SK-N-SH (cell line): ENCODE data around the gene NLRP4. TPM values are rescaled to one million over a fixed set of nuclear protein-coding genes. Genes with fewer than 3 reads are reported as not detected.

ENCODE experiments used
- CTCF ChIA-PET: fragments of 300-600, 350-600 bp; formaldehyde crosslinking; extraction: SDS; loops from one replicate; lab custom pipeline; 2021; lab: Yijun Ruan, JAX
- POLR2A ChIA-PET: fragments of 350-600 bp; sonication (Branson Sonifier 250); formaldehyde crosslinking; extraction: SDS; loops from one replicate; lab custom pipeline; 2020; ENCODE audit warnings: antibody characterized with exemption, inconsistent platforms; lab: Yijun Ruan, JAX
- DNase-seq: peaks from one replicate; pipeline ENCODE4 v3.0.0; 2012
- H2AFZ ChIP-seq: fragments of 200-600 bp; sonication (generic); 2 replicates; pipeline ENCODE4 v1.8.1; 2016; ENCODE audit warnings: antibody characterized with exemption, mild to moderate bottlenecking, low read depth
- H3F3A ChIP-seq: fragments of 200-600 bp; sonication (generic); replicated peaks from 2 replicates; pipeline ENCODE3; 2016; ENCODE audit warnings: antibody characterized with exemption, mild to moderate bottlenecking; ENCODE audit not compliant: insufficient read depth
- H3K27ac ChIP-seq, 2 experiments: fragments of 200-500 bp in 1 of 2; fragments of 200-600 bp in 1 of 2; sonication (Bioruptor generic) in 1 of 2; sonication (generic), shearing (Covaris generic) in 1 of 2; 2 replicates each; pipeline versions ENCODE4 v1.5.1 to v1.6.1; 2014 to 2016; ENCODE audit warnings: low read depth in 2 of 2, inconsistent platforms in 1 of 2, low read length in 1 of 2, mild to moderate bottlenecking in 1 of 2, mixed read lengths in 1 of 2
- H3K27me3 ChIP-seq: fragments of 200-600 bp; sonication (generic), shearing (Covaris generic); 2 replicates; pipeline ENCODE4 v1.6.1; 2016; ENCODE audit warnings: mixed run types; ENCODE audit not compliant: insufficient read depth
- H3K36me3 ChIP-seq, 2 experiments: fragments of 200-500 bp in 1 of 2; fragments of 200-600 bp in 1 of 2; sonication (Bioruptor generic) in 1 of 2; sonication (generic) in 1 of 2; replicated peaks in 1 of 2; 2 replicates each; pipeline versions ENCODE3 to v1.5.1; 2014 to 2016; ENCODE audit warnings: low read length in 1 of 2, mild to moderate bottlenecking in 1 of 2; ENCODE audit not compliant: insufficient read depth in 2 of 2, control insufficient read depth in 1 of 2
- H3K4me1 ChIP-seq, 2 experiments: fragments of 200-500 bp in 1 of 2; fragments of 200-600 bp in 1 of 2; sonication (Bioruptor generic) in 1 of 2; sonication (generic), shearing (Covaris generic) in 1 of 2; 2 replicates each; pipeline versions ENCODE4 v1.5.1 to v1.6.1; 2014 to 2016; ENCODE audit warnings: low read depth in 1 of 2, low read length in 1 of 2, mixed run types in 1 of 2; ENCODE audit not compliant: insufficient read depth in 2 of 2, control insufficient read depth in 1 of 2
- H3K4me2 ChIP-seq: fragments of 200-600 bp; sonication (generic), shearing (Covaris generic); 2 replicates; pipeline ENCODE4 v1.6.1; 2017; ENCODE audit warnings: mixed run types
- H3K4me3 ChIP-seq, 2 experiments: fragments of 200-500 bp in 1 of 2; fragments of 200-600 bp in 1 of 2; sonication (Bioruptor generic) in 1 of 2; sonication (generic), shearing (Covaris generic) in 1 of 2; 2 replicates each; pipeline versions ENCODE4 v1.5.1 to v1.8.1; 2014 to 2016; ENCODE audit warnings: low read depth in 2 of 2, inconsistent platforms in 1 of 2, low read length in 1 of 2, mild to moderate bottlenecking in 1 of 2, mixed read lengths in 1 of 2, moderate library complexity in 1 of 2
- H3K79me2 ChIP-seq: fragments of 200-600 bp; sonication (generic); 2 replicates; pipeline ENCODE4 v1.8.1; 2017; ENCODE audit warnings: mild to moderate bottlenecking; ENCODE audit not compliant: insufficient read depth
- H3K9ac ChIP-seq: fragments of 200-600 bp; sonication (generic); 2 replicates; pipeline ENCODE4 v1.6.1; 2017; ENCODE audit warnings: mixed run types
- H3K9me2 ChIP-seq: fragments of 200-600 bp; sonication (generic); 2 replicates; pipeline ENCODE4 v1.6.1; 2017; ENCODE audit warnings: mixed run types
- H3K9me3 ChIP-seq: fragments of 200-600 bp; sonication (generic); 2 replicates; pipeline ENCODE4 v1.6.1; 2017; ENCODE audit warnings: mixed run types, mild to moderate bottlenecking, moderate library complexity
- H4K20me1 ChIP-seq: fragments of 200-600 bp; sonication (generic); 2 replicates; pipeline ENCODE4 v1.6.1; 2017; ENCODE audit warnings: mild to moderate bottlenecking, mixed run types; ENCODE audit not compliant: insufficient read depth
- CHD2 ChIP-seq: fragments of 150-350 bp; IDR thresholded peaks from 2 replicates; pipeline ENCODE4 v1.6.1; 2018; ENCODE audit warnings: low read length; ENCODE audit not compliant: partially characterized antibody
- EP300 ChIP-seq, 2 experiments: IDR thresholded peaks; 2 replicates each; pipeline versions ENCODE4 v1.4.0 to v1.6.1; 2012; ENCODE audit warnings: borderline replicate concordance in 1 of 2, low read depth in 1 of 2, low read length in 1 of 2
- FOXM1 ChIP-seq: IDR thresholded peaks from 2 replicates; pipeline ENCODE4 v1.4.0; 2012; ENCODE audit warnings: low read depth, mild to moderate bottlenecking
- GABPA ChIP-seq: IDR thresholded peaks from 2 replicates; pipeline ENCODE4 v1.4.0; 2012; ENCODE audit warnings: low read depth, mild to moderate bottlenecking
- JUND ChIP-seq: IDR thresholded peaks from 2 replicates; pipeline ENCODE4 v1.4.0; 2012
- MEF2A ChIP-seq: IDR thresholded peaks from 2 replicates; pipeline ENCODE4 v1.4.0; 2012; ENCODE audit warnings: low read depth, borderline replicate concordance
- MXI1 ChIP-seq: IDR thresholded peaks from 2 replicates; pipeline ENCODE4 v1.6.1; 2012; ENCODE audit warnings: mild to moderate bottlenecking, low read depth, low read length, improper control_type of control experiment
- NFIC ChIP-seq: IDR thresholded peaks from 2 replicates; pipeline ENCODE4 v1.4.0; 2012; ENCODE audit warnings: borderline replicate concordance
- NRF1 ChIP-seq: IDR thresholded peaks from 2 replicates; pipeline ENCODE4 v1.6.1; 2012; ENCODE audit warnings: low read depth, mild to moderate bottlenecking, low read length
- RCOR1 ChIP-seq: fragments of 150-350 bp; IDR thresholded peaks from 2 replicates; pipeline ENCODE4 v1.6.1; 2017; ENCODE audit warnings: antibody characterized with exemption, low read length
- RXRA ChIP-seq: IDR thresholded peaks from 2 replicates; pipeline ENCODE4 v1.4.0; 2012; ENCODE audit warnings: low read depth, mild to moderate bottlenecking, borderline replicate concordance
- SIN3A ChIP-seq: IDR thresholded peaks from 2 replicates; pipeline ENCODE4 v1.6.1; 2012; ENCODE audit warnings: low read depth, mild to moderate bottlenecking, low read length, moderate library complexity, borderline replicate concordance
- TAF1 ChIP-seq: IDR thresholded peaks from 2 replicates; pipeline ENCODE4 v1.6.1; 2012; ENCODE audit warnings: low read depth, mild to moderate bottlenecking, low read length, moderate library complexity, borderline replicate concordance
- TCF12 ChIP-seq: IDR thresholded peaks from 2 replicates; pipeline ENCODE4 v1.4.0; 2012
- USF1 ChIP-seq: IDR thresholded peaks from 2 replicates; pipeline ENCODE4 v1.4.0; 2012; ENCODE audit warnings: low read depth, borderline replicate concordance
- USF2 ChIP-seq: fragments of 150-350 bp; IDR thresholded peaks from 2 replicates; pipeline ENCODE4 v1.6.1; 2017; ENCODE audit warnings: antibody characterized with exemption, low read length, low read depth, borderline replicate concordance
- WGBS: methylation state at CpG from one replicate; pipeline ENCODE4 v1.1.6; 2017; ENCODE audit warnings: low lambda C conversion rate; 5-methylcytosine and 5-hydroxymethylcytosine counted together
- polyA plus RNA-seq, 3 experiments: library from polyadenylated mRNA; depleted of rRNA; stranded (reverse); fragments of >200 nt; gene quantifications; 2 replicates each; pipeline ENCODE4 v1.2.3, GENCODE V29; 2012
- TF ChIP-seq, protein P1 (sequence below): IDR thresholded peaks from 2 replicates; pipeline ENCODE4 v1.4.0; 2012; ENCODE audit warnings: low read depth, borderline replicate concordance
- TF ChIP-seq, protein P2 (sequence below): fragments of 150-350 bp; IDR thresholded peaks from 2 replicates; pipeline ENCODE4 v1.6.1; 2016; ENCODE audit warnings: mild to moderate bottlenecking, low read depth, low read length
- TF ChIP-seq, protein P3 (sequence below): IDR thresholded peaks from 2 replicates; pipeline ENCODE4; 2012

NLRP4 gene
- polyA plus RNA-seq (2012; rRNA removed): 0.02 and 0.03 TPM in 2 replicates
- not detected in 2 replicates for polyA plus RNA-seq (2012; cell fraction: cytosol; rRNA removed)
- 0.04 TPM in 1 of 2 replicates, not detected in the other for polyA plus RNA-seq (2012; cell fraction: nucleus; rRNA removed)

DNA sequence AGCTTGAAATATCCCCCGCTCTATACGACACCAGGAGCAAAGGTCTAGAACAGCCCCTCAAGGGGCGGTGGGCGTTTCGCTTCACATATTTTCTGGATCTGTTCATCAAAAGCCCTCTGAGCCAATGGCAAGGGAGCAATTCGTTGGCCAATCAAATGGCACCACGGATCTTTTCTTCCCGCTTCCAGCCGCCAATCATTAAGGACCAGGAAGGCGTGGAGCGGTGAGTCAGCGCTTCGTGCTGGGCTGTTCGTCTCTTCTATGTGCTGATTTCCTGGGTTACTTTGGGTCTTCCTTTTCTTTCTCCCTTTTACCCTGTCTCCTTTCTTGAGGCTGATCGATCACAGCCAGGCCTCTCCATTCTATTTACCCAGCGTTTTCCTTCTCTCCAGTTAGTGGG, at the start of gene NLRP4:
TSS of gene NLRP4 (plus strand) at position 201 of the 400 bp plus-strand sequence. CDS start 15,541 bp downstream, outside the sequence.
- ChIA-PET CTCF (interaction anchor here (2.8 kb wide), 1 partner anchor 26 kb away, joined by 7 read pairs; no protein-coding TSS in a partner anchor), POLR2A (no interaction called here)
- Histone ChIP-seq H3K4me3 (no peak within 1 kb of the TSS), H3K27ac (no peak within 1 kb of the TSS), H3K4me2 (no peak within 1 kb of the TSS), H4K20me1 (no peaks in the 10 kb centered on the region), H3F3A (no peaks in the 10 kb centered on the region), H3K9me2 (no peaks in the 10 kb centered on the region), H2AFZ (no peak within 1 kb of the TSS), H3K9me3 (no peaks in the 10 kb centered on the region), H3K9ac (no peak within 1 kb of the TSS)
- WGBS: 42% methylated on average over 15 of the region's 16 CpGs
- TF ChIP-seq MEF2A (no peak), GABPA (no peak), RCOR1 (no peak), CHD2 (no peak), USF1 (no peak), JUND (no peak), TAF1 (no peak), NFIC (no peak), SIN3A (no peak), NRF1 (no peak), RXRA (no peak), EP300 (IDR thresholded peaks at IDR 0.05; ENCODE audit: borderline replicate concordance in 1 of 2, low read depth in 1 of 2, low read length in 1 of 2) (no peak), TCF12 (no peak), USF2 (no peak), MXI1 (no peak), FOXM1 (no peak)
- TF ChIP-seq, protein P1, sequence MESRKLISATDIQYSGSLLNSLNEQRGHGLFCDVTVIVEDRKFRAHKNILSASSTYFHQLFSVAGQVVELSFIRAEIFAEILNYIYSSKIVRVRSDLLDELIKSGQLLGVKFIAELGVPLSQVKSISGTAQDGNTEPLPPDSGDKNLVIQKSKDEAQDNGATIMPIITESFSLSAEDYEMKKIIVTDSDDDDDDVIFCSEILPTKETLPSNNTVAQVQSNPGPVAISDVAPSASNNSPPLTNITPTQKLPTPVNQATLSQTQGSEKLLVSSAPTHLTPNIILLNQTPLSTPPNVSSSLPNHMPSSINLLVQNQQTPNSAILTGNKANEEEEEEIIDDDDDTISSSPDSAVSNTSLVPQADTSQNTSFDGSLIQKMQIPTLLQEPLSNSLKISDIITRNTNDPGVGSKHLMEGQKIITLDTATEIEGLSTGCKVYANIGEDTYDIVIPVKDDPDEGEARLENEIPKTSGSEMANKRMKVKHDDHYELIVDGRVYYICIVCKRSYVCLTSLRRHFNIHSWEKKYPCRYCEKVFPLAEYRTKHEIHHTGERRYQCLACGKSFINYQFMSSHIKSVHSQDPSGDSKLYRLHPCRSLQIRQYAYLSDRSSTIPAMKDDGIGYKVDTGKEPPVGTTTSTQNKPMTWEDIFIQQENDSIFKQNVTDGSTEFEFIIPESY: no peak
- TF ChIP-seq, protein P2, sequence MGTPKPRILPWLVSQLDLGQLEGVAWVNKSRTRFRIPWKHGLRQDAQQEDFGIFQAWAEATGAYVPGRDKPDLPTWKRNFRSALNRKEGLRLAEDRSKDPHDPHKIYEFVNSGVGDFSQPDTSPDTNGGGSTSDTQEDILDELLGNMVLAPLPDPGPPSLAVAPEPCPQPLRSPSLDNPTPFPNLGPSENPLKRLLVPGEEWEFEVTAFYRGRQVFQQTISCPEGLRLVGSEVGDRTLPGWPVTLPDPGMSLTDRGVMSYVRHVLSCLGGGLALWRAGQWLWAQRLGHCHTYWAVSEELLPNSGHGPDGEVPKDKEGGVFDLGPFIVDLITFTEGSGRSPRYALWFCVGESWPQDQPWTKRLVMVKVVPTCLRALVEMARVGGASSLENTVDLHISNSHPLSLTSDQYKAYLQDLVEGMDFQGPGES: no peak
- TF ChIP-seq, protein P3, sequence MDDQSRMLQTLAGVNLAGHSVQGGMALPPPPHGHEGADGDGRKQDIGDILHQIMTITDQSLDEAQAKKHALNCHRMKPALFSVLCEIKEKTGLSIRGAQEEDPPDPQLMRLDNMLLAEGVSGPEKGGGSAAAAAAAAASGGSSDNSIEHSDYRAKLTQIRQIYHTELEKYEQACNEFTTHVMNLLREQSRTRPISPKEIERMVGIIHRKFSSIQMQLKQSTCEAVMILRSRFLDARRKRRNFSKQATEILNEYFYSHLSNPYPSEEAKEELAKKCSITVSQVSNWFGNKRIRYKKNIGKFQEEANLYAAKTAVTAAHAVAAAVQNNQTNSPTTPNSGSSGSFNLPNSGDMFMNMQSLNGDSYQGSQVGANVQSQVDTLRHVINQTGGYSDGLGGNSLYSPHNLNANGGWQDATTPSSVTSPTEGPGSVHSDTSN: no peak
- TF ChIP-seq, all 33 proteins: peak for 0
- Histone ChIP-seq H3K4me1 (no peaks in the 10 kb centered on the region), H3K27me3 (0 out of 2 replicates have a peak, but pooled peaks cover 6% of the 10 kb centered on the region), H3K36me3 (no peaks in the 10 kb centered on the region), H3K79me2 (no peaks in the 10 kb centered on the region)
- DNase-seq: no peak
